GM23248 (cell line): ENCODE measurements around the gene IL31RA.

Source experiments
- EZH2 ChIP-seq: fragments of 200-600 bp; sonication (generic); IDR thresholded peaks from 2 replicates; pipeline ENCODE4 v1.6.1; 2018; ENCODE audit warnings: antibody characterized with exemption, mild to moderate bottlenecking; ENCODE audit not compliant: insufficient read depth, poor library complexity, severe bottlenecking
- EZH2phosphoT487 ChIP-seq: fragments of 200-600 bp; sonication (generic); IDR thresholded peaks from 2 replicates; pipeline ENCODE4 v1.6.1; 2018; ENCODE audit warnings: antibody characterized with exemption, moderate library complexity, mild to moderate bottlenecking, low read depth; ENCODE audit not compliant: insufficient read depth

GRCh38 chr5:55823151-55823796, 27.9 kb upstream of the IL31RA start:
- TF ChIP-seq EZH2phosphoT487 (no peak), EZH2 (no peak)
